GM12892 (cell line): ENCODE measurements around the gene COL20A1.
A peak's percentile ranks its signal among the peaks of the same experiment; 100 is the strongest.

ENCODE experiments used
- DNase-seq: peaks from one replicate; pipeline ENCODE4 v3.0.0; 2011; ENCODE audit not compliant: insufficient read length
- FAIRE-seq: peaks from 2 replicates; lab custom pipeline; 2011; peaks lifted over from hg19 to GRCh38; lab: Jason Lieb, UNC
- POLR2A ChIP-seq: IDR thresholded peaks from 2 replicates; pipeline ENCODE4 v1.6.1; 2011; ENCODE audit warnings: low read depth, low read length, control low read depth
- POLR2AphosphoS5 ChIP-seq: IDR thresholded peaks from 2 replicates; pipeline ENCODE4 v1.6.1; 2011; ENCODE audit warnings: low read depth, low read length, control low read depth
- TAF1 ChIP-seq: IDR thresholded peaks from 2 replicates; pipeline ENCODE4 v1.6.1; 2011; ENCODE audit warnings: low read depth, mild to moderate bottlenecking, control low read depth, low read length, borderline replicate concordance

Gene COL20A1

GRCh38 chr20:63288581-63289251 is 4.3 kb upstream of the COL20A1 start:
- no peak for FAIRE-seq
- no peak for DNase-seq
- TF ChIP-seq POLR2AphosphoS5 (no peak), POLR2A (no peak), TAF1 (no peak)

GRCh38 chr20:63289311-63290135 is 3.5 kb upstream of the COL20A1 start:
- TF ChIP-seq POLR2A = no peak
- no peak for FAIRE-seq
- DNase-seq = no peak

- no peak for TF ChIP-seq POLR2A
- TF ChIP-seq TAF1 = no peak
- DNase-seq (no peak), FAIRE-seq (no peak)
Observed at GRCh38 chr20:63290136-63290676, 2.8 kb upstream of the COL20A1 start.

- no peak for TF ChIP-seq POLR2A
- no peak for TF ChIP-seq POLR2AphosphoS5
- no peak for TF ChIP-seq TAF1
- no peak for FAIRE-seq
- peak; percentile 95 for DNase-seq
Observed at GRCh38 chr20:63290677-63291472, 2.1 kb upstream of the COL20A1 start.

- FAIRE-seq (no peak), DNase-seq (no peak)
- TF ChIP-seq TAF1 = no peak
- no peak for TF ChIP-seq POLR2A
- TF ChIP-seq POLR2AphosphoS5 = no peak
Observed at GRCh38 chr20:63291811-63292210, 1.2 kb upstream of the COL20A1 start.

GRCh38 chr20:63292292-63292701 is 689 bp upstream of the COL20A1 start:
- DNase-seq (no peak), FAIRE-seq (no peak)
- TF ChIP-seq TAF1 (no peak), POLR2AphosphoS5 (no peak), POLR2A (no peak)

GRCh38 chr20:63293456-63293855 is 470 bp downstream of the COL20A1 start:
- TF ChIP-seq TAF1 (no peak), POLR2AphosphoS5 (no peak), POLR2A (no peak)
- FAIRE-seq (no peak), DNase-seq (no peak)

- FAIRE-seq (no peak), DNase-seq (no peak)
- TF ChIP-seq POLR2AphosphoS5 (no peak), POLR2A (no peak), TAF1 (no peak)
Observed at GRCh38 chr20:63293871-63294535, 1.0 kb downstream of the COL20A1 start.

- FAIRE-seq (no peak), DNase-seq (no peak)
- TF ChIP-seq TAF1 = no peak
- TF ChIP-seq POLR2A = no peak
- no peak for TF ChIP-seq POLR2AphosphoS5
Observed at GRCh38 chr20:63294536-63294900, 1.5 kb downstream of the COL20A1 start.

- no peak for FAIRE-seq
- DNase-seq = no peak
- TF ChIP-seq POLR2A (no peak), POLR2AphosphoS5 (no peak), TAF1 (no peak)
Observed at GRCh38 chr20:63295018-63295417, 2.0 kb downstream of the COL20A1 start.

- DNase-seq = no peak
- no peak for FAIRE-seq
- no peak for TF ChIP-seq POLR2AphosphoS5
- no peak for TF ChIP-seq POLR2A
- TF ChIP-seq TAF1 = no peak
Observed at GRCh38 chr20:63295422-63295821, 2.4 kb downstream of the COL20A1 start.
